GM20431 (cell line): ENCODE measurements around the gene PSG7.
"Not testable (repeated sequence)": the region's sequence is repeated elsewhere in the genome, so short reads cannot be mapped to it uniquely, and the experiment has no call there.

Experiments used
- in situ Hi-C: fragments of 300-500 bp; cut with MseI, MboI; formaldehyde crosslinking; loops from one replicate; pipeline ENCODE4 v1.15.0; 2020; ENCODE audit warnings: low sequenced_read_pairs; ENCODE audit not compliant: unreplicated experiment

PSG7 gene

GRCh38 chr19:42917634-42918033 lies 19.4 kb downstream of the PSG7 start, which contains the start of gene PSG6:
PSG6 (minus strand) TSS chr19:42917894; CDS start chr19:42917792, 102 bp downstream.
- in situ Hi-C loops, result not testable (repeated sequence)

GRCh38 chr19:42916931-42917330 lies 20.1 kb downstream of the PSG7 start:
- in situ Hi-C loops, result not testable (repeated sequence)

- in situ Hi-C loops, result not testable (repeated sequence)
These were observed 23.5 kb downstream of the PSG7 start for GRCh38 chr19:42913516-42913915.

- in situ Hi-C loops, result not testable (repeated sequence)
These were observed 24.1 kb downstream of the PSG7 start for GRCh38 chr19:42912941-42913340.

DNA sequence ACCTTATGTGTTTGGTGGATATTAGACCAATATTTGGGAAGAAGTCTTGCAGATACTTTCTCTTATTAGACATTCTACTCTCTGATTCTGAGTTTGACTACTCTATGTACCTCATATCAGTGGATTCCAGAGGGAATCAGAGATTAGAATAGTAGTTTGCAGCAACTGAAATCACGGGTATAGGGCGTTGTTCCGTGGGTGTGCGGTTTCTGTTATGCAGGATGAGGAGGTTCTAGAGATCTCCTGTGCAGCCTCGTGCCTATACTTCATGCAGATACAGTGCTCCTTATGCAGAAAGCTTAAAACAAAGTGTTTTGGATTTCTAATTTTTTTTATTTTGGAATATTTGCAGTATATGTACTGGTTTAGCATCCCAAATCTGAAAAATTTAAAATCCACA lies 25.3 kb downstream of the PSG7 start:
- in situ Hi-C loops, result not testable (repeated sequence)

DNA sequence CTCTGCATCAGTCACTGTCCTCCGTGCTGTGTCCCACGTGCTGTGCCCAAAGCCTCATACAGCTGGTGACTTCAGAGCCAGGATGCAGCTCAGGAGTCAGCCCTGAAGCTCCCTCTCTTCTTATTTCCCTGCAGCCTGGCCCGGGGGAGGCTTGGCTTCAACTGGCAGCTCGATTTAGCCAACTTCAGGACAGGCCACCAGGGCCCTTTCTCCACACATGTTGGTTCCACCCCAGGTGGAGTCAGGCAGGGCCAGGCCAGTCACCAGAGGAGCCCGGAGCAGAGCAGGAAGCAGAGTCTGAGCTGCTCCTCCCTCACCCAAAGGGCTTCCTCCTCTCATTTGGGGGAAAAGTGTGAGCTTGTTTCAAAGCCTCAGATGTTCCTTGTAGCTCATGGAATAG lies 30.8 kb downstream of the PSG7 start:
- in situ Hi-C loops, result not testable (repeated sequence)

DNA sequence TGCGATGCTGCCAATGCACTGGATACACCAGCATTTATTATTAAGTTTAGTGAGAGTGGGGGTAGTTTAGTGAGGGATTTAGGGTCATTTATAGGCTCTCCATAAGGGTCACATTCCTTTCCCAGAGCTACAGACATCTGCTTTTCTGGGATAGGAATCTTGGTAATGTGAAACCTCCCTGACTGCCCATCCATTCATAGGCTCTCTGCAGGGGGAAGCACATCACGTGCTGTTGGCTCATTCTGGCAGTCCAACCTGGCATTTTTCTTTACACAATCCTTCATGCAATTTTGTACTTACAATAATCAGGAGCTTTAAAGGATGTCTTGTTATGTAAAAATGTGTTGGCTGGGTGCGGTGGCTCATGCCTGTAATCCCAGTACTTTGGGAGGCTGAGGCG lies 36.4 kb downstream of the PSG7 start:
- in situ Hi-C loops, result not testable (repeated sequence)

DNA sequence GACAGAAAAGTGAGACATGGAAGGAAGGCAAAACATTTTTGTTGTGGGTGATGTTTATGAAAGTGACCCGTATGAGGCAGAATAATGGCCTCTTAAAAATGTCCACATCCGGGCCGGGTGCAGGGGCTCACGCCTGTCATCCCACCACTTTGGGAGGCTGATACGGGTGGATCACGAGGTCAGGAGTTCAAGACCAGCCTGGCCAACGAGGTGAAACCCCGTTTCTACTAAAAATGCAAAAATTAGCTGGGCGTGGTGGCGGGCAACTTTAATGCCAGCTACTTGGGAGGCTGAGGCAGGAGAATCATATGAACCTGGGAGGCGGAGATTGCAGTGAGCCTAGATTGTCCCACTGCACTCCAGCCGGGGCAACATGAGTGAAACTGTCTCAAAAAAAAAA lies 37.3 kb downstream of the PSG7 start:
- in situ Hi-C loops, result not testable (repeated sequence)

GRCh38 chr19:42899110-42899509 lies 37.9 kb downstream of the PSG7 start:
- in situ Hi-C loops, result not testable (repeated sequence)

DNA sequence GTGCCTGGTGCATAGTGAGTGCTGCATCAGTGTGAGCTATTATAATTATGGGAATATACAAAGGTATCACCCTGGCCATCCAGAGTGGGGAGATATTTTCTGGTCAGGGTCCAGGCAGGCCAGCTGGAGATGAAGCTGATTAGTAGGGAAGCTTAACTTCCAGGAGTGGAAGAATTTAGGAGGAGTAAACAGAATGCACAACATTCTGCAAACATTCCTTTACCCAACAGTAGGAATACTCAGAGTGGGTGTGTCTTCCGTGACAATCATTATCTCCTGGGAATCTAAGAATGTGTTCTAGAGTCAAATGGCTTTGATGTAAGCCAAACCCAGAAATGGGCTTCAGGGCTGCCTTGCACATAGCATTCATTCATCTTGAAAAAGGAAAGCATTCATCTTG lies 38.4 kb downstream of the PSG7 start:
- in situ Hi-C loops, result not testable (repeated sequence)

- in situ Hi-C loops, result not testable (repeated sequence)
These were observed 39.3 kb downstream of the PSG7 start for GRCh38 chr19:42897729-42898128.

DNA sequence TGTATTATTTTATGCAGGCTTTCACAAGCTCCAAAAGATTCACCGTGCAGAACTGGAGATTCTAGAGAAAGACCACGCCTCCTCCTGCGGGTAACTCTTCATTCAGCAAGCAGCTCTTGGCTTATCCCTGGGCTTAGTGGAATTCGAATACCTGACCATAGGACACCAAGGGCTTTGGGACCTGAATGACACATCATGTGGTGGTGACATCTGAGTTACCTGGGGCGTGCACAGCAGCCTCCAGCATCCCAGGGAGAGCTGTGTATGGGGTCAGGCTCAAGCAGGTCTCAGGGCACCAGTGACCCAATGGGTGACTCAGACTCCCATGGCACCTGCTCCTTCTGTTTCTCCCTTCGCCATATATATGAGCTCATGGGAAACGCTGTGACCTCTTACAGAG lies 46.6 kb downstream of the PSG7 start:
- in situ Hi-C loops, result not testable (repeated sequence)

GRCh38 chr19:42887876-42888445 lies 49.0 kb downstream of the PSG7 start:
- in situ Hi-C loops, result not testable (repeated sequence)

DNA sequence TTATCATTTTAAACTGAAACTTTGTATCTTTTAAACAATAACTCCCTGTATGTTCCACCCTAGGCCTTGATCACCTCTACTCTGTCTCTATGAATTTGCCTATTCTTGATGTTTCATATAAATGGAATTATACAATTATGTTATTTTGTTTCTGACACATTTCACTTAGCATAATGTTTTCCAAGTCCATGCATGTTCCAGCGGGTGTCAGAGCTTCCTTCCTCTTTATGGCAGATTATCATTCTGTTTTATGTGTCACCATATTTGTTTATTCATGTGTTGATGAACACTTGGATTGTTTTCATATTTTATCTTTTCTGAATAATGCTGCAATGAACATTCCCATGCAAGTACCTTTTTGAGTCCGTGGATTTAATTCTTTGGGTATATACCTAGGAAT lies 54.3 kb downstream of the PSG7 start:
- in situ Hi-C loops, result not testable (repeated sequence)

- in situ Hi-C loops, result not testable (repeated sequence)
These were observed 55.0 kb downstream of the PSG7 start for GRCh38 chr19:42882010-42882409.

GRCh38 chr19:42881279-42881678 lies 55.7 kb downstream of the PSG7 start:
- in situ Hi-C loops, result not testable (repeated sequence)

DNA sequence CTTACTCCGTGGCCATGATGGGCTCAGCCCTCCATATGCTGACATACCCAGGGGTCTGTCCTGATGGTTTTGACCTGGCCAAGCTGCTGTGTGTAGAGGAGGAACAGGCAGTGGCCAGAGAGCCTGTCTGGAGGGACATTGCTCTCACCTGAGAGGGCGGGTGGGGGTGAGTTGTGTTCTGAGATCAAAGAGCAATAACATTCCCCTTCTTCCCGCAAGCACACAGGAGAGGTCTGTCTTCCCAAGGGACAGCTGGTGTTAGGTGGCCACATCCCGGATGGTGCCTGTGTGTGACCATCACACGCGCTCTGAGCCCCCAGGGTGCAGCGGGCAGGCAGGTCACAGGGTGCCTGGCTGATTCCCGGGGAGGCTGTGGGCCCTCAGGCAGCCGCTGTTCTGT lies 56.4 kb downstream of the PSG7 start:
- in situ Hi-C loops, result not testable (repeated sequence)

- in situ Hi-C loops, result no loop called here
These were observed 57.4 kb downstream of the PSG7 start, which contains the start of gene PSG1 for GRCh38 chr19:42879613-42880012. PSG1 (minus strand) TSS chr19:42879713; CDS start chr19:42879581, 132 bp downstream.

DNA sequence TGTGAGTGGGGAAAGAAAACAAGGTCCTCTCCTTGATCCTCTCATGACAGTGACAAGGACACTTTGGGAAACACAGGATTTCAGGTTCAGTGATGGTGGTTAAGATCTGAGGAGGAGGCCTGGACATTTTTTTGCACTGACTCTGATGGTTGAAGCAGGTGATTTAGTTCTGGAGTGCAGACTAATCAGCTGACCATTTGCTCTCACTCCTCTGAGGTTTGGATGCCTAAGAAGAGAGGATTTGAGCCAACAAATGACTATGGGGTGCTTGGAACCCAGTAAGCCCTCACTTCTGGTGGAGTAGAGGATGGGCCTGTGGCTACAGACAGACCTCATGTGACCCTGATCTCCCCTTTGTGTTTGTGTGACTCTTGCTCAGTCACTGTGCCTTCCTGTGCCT lies 60.4 kb downstream of the PSG7 start:
- in situ Hi-C loops, result not testable (repeated sequence)

GRCh38 chr19:42875881-42876280 lies 61.1 kb downstream of the PSG7 start:
- in situ Hi-C loops, result not testable (repeated sequence)

DNA sequence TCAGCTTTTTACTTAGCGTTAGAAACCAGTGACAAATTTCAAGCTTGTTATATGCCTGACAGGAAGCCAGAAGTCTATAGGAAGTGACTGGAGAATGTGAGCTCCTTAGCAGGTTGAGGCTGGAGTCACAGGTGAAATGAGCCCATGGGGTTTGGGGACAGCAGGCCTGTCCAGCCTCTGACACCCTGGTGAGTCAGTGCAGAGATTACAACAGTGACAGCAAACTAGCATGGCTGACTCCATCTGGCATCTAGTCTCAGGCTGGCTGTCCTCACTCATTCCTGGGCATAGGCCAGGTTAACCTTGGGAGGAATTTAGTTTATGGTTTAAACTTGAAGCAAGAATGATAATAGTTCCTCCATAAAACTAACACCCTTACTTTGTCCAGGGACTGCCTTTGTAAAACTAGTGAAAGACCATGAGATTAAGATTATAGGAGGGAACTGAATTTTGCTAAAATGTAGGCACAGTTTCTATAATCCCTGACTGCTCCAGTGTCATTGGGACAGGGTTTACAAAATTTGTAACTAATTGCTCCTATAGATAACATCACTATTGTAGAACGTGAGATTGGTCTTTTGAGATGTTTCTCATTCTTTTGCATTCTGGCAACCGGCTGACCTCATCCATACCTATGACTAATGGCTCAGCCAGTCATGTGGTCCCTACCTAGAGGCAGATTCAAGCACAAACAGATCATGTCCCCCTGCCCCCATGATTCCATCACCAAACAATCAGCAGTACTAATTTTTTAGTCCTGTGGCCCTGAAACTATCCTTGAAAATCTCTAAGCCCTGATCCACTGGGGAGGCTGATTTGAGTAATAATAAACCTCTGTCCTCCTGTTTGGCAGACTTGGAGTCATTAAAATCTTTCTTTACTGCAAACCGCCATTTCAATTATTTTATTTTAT lies 61.9 kb downstream of the PSG7 start:
- in situ Hi-C loops, result not testable (repeated sequence)
